Germinal center (tissue), 1 donor: ENCODE measurements around the gene ENTPD6.

Experiments used
- DNase-seq: peaks from one replicate; pipeline ENCODE4 v3.0.0; 2012; ENCODE audit warnings: mixed read lengths, low spot score

The ENTPD6 gene

GRCh38 chr20:25188218-25188617 is 7.3 kb upstream of the ENTPD6 start:
- DNase-seq, result no peak

DNA sequence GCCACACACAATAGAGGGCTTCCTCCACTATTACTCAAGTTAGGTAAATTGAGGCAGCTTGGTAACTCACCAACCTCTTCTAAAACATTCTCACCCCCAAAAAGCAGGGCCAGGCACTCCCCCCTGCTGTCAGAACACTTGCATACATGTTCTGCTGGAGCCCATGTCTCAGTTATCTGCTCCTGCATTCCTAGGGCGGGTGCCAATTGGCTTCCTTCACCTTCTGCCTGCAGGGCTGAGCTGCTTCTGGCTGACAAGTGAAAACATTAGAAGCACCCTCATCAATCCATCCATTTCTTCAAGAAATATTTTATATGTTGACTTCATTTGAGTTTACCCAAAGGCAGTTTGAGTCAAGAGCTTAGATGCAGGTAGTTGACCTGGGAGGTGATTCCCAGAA is 4.5 kb upstream of the ENTPD6 start:
- no peak for DNase-seq

GRCh38 chr20:25191689-25192088 is 3.8 kb upstream of the ENTPD6 start:
- no peak for DNase-seq

GRCh38 chr20:25193843-25194242 is 1.7 kb upstream of the ENTPD6 start:
- no peak for DNase-seq

- no peak for DNase-seq
These were observed 1.1 kb upstream of the ENTPD6 start for GRCh38 chr20:25194333-25194972.

DNA sequence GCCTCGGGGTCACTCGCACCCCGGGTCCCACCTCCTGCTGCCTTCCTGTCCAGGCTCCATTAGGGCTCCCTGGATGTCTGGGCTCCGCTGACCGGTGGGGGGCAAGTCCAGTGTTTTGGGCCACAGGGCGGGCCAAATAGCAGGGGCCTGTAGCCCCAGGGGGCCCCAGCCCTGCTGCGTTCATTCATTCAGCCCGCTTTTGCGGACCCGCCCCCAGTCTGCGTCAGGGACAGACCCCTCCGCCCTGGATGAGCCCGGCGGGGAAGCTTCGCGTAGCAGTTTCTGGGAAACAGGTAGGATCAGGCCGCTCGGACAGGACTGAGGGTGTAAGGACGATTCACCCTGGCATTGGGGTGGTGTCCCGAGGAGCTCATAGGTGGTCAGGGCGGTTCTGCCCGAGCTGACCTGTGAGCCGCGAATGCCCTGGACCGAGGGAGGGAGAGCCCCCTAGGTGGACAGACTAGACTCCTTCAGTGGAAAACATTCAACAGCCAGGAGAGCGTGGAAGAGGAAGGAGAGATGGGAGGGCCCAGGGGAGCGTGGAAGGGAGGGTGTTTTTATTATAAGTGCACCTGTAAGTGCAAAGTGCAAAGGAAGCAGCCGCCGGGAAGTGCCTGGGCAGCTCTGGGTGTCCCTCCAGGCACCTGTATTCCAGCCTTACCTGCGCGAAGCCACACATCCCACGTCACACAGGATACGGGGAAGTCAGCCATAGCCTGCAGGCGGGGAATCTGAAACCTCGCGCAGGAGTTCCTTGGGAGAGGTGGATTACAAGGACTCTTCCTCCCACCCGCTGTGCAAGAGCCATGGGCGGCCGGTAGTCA is 662 bp downstream of the ENTPD6 start:
- peak; percentile 16 for DNase-seq

DNA sequence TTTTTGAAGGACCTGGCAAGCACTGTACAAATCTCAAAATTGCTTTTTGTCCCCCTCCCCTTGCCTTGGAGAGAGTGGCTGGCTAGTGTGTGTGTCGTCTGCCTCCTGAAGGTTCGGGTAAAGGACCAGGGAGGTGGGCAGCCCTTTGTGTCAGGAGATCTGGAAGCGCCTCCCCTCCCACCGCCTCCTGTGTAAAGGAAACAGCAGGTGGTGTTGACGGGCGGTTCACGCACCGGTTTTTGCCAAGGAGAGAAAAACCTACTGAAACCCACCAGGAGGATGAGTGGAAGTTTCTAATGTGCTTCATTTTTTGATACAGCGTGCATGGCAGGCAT is 1.2 kb downstream of the ENTPD6 start:
- no peak for DNase-seq

DNA sequence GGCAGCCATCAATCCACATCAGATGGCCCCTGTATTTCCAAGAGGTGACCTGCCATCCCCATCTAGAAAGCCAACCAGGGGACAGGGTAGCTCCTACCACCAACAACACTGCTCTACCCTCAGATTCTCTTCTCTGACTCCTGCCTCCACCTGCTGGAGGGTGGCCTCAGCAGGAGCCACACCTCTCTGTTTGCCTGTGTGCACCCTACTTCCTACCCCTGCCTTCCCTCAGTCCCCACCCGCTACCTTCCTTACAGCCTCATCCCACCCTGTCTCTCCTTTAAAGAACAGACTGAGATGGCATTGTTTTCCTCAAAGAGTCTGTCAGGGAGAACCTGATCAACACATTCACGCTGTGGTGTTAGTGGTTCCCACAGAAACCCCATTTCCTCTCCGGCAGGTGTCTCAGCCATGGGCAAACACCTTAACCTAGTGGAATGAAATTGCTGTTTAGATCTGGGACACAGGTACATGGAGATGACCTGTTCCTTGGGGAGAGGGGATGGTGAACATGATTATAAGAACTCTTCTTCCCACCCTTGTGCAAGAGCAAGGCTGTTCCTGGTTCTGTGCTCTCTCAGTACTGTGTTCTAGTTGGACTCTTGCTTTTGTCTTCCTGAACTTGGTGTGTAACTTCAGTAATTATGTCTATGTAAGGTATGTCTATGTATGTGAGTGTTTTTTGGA is 1.8 kb downstream of the ENTPD6 start:
- no peak for DNase-seq

DNA sequence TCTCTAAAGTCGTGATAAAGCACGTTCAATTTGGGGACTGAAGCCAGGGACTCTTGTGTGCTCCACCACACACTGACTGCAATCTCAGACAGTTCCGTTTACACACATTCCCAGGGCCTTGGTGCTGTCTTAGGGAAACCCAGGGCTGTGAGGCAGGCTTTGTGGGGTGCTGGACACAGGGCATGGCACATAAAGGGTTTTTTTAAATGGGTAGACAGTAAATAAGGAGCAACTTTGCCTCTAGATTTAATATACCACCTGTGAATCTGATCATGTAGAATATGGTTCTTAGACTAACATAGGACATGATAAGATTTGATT is 2.3 kb downstream of the ENTPD6 start:
- no peak for DNase-seq

GRCh38 chr20:25198663-25199383 is 3.3 kb downstream of the ENTPD6 start:
- no peak for DNase-seq

GRCh38 chr20:25199473-25200260 is 4.2 kb downstream of the ENTPD6 start:
- DNase-seq, result no peak

DNA sequence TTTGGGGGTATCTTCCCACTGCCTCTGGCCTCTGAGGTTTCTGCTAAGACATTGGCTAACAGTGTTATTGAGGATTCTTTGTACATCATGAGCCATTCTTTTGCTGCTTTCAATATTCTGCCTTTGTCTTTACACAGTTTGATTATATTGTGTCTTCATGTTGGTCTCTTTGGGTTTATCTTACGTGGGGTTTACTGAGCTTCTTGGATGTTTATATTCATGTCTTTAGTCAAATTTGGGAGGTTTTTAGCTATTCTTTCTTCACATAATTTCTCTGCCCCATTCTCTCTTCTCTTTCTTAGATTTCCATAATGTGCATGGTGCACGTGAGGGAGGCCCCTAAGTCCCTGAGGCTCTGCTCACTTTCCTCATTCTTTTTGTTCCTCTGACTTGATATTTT is 7.6 kb downstream of the ENTPD6 start:
- DNase-seq, result no peak

GRCh38 chr20:25203871-25204320 is 8.4 kb downstream of the ENTPD6 start:
- DNase-seq, result no peak

DNA sequence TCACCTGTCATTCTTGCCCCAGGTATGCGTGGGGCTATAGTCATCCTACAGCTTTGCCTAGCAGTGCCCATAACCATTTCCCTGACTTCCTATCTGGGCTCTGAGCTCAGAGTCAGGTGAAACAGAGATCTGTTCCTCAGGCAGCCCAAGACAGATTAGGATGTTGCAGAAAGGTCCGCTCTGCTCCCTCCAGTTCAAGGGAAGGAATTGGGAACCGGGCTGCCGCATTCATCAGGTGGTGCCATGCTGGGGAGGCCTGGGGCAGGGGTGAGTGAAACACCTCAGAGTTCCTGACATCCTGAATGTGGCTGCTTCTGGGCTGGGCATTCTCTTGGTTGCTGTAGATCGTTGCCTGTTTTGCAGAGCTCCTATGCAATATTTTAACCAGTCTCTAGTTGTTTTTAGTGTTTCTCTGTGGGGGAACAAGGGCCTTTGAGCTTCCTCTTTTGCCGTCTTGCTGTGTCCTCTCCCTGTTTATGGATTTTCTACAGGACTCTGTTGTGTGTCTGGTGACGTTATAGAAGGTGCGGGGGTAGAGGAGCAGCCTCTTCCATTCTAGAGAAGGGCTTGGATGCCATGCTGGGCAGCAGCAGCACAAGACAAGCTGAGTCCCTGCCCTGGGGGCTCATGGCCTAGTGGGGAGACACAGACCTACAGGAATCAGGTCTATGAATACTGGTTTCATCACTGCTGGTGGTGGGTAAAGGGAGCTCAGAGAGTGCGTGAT is 9.2 kb downstream of the ENTPD6 start:
- no peak for DNase-seq

GRCh38 chr20:25205277-25206062 is 10.0 kb downstream of the ENTPD6 start:
- no peak for DNase-seq

DNA sequence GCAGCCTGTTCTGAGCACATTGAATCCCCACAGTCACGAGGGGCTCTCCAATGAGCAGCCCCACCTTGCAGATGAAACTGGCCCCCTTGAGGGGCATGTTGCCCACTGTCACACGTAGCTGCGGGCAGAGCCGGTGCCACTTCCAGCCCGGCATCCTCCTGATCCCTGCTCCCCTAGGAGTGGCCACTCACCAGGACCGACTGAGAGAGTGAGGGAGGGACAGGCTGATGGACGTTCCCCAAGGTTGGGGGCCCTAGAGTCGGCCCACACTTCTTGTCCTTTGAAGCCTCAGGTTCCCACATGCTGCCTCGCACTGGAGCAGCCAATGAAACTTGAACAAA is 10.5 kb downstream of the ENTPD6 start:
- no peak for DNase-seq

DNA sequence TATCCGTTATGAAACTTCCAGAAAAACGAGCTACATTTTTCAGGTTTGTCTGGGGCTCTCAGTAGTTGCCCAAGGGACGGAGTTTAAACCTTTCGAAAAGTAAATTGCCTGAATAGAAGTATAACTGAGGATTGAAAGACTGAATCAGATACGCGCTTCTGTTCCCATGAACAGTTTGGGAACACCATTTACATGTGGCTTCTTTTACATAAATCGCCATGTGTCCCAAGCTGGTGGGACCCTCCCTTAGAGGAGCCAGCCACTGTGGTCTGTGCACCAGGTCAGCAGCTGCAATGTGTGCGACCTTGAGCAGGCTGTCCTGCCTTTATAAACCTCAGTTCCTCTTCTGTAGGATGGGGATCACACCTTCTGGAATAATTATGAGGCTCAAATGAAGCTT is 11.0 kb downstream of the ENTPD6 start:
- DNase-seq, result no peak

DNA sequence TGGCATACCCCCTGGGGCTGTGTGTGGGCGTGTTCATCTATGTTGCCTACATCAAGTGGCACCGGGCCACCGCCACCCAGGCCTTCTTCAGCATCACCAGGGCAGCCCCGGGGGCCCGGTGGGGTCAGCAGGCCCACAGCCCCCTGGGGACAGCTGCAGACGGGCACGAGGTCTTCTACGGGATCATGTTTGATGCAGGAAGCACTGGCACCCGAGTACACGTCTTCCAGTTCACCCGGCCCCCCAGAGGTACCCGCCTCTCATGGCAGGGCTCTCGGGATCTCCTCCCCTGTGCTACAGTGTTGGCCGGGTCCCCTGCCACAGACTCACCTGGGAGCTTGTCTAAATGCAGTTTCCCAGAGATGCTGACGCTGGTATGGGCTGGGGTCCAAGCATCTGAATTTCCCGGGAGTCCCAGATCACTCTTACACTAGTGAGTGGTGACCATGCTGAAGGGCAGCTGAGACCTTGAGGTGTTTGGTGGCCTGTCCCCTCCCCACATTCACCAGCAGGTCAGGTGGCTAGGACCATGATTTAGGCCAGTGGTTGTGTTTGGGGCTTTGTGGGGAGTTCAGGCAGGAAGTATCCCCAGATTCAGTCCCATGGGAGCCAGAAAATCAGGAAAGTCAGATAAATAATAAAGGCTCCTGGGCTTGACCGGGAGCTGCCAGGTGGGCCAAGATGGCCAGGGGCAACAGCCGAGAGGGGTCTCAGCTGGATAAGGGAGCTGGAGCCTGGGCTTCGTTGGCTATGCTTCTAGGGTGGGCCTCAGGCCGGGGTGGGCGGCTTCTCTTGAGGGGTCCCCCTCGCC is 11.8 kb downstream of the ENTPD6 start:
- no peak for DNase-seq

DNA sequence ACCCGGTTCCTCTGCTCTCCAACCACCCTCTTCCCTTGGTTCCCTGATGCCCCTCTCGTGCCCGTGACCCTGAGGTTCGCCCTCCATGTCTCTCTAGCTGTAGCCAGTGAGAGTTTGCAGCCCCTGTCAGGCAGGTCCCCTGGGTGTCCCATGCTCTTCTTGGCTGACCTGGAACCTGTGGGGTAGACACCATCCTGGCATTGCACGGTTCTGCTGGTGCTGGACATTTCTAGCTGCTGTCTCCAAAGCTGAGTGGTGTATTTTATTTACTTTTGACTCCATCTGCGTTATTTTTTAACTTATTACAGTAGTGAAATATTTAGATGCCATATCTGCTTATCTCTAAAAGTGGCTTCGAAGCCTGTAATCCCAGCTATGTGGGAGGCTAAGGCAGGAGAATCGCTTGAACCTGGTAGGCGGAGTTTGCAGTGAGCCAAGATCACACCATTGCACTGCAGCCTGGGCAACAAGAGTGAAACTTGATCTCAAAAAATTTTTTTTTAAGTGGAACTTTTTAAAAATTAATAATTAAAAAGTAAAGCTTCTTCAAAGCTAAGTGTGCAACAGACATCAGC is 12.5 kb downstream of the ENTPD6 start:
- DNase-seq, result no peak
